ENCODE results near the gene FFAR1.

The FFAR1 gene

DNA sequence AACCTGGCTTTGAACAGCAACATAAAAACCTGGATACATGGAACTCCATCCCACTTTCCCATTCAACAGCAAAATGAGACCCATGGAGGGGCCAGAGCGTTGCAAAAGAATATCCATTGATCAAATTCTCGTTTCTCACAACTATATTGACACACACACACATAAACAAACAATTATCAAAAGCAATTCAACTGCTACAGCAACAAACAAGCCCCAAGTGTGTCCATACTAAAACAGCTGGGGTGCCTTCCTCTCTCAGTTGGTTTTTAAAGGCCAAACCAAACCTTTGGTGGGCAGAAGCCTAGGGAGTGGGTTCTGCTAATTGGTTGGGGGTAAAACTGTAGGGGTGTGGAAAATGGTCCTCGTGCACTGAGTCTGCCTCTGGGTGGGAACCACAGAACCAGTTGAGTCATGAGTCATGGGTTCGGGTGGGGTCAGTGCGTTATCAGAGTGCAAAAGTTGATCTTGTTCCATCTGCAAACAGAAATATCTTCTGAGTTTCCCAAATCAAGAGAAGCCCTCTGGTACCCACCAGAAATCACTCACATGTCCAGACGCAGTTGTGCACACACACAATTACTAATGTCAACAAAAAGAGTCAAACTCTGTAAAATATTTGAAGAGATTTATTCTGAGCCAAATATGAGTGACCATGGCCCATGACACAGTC, 41.6 kb downstream of the FFAR1 start:
- TF ChIP-seq, protein P1, sequence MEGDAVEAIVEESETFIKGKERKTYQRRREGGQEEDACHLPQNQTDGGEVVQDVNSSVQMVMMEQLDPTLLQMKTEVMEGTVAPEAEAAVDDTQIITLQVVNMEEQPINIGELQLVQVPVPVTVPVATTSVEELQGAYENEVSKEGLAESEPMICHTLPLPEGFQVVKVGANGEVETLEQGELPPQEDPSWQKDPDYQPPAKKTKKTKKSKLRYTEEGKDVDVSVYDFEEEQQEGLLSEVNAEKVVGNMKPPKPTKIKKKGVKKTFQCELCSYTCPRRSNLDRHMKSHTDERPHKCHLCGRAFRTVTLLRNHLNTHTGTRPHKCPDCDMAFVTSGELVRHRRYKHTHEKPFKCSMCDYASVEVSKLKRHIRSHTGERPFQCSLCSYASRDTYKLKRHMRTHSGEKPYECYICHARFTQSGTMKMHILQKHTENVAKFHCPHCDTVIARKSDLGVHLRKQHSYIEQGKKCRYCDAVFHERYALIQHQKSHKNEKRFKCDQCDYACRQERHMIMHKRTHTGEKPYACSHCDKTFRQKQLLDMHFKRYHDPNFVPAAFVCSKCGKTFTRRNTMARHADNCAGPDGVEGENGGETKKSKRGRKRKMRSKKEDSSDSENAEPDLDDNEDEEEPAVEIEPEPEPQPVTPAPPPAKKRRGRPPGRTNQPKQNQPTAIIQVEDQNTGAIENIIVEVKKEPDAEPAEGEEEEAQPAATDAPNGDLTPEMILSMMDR (conservative IDR thresholded peaks at IDR 0.05; ENCODE audit: low read length), result no peak
- no peak overlapping the region for H3K4me3 ChIP-seq (ENCODE audit: low read length)
- DNase-seq (ENCODE audit: low read depth), result no peak

DNA sequence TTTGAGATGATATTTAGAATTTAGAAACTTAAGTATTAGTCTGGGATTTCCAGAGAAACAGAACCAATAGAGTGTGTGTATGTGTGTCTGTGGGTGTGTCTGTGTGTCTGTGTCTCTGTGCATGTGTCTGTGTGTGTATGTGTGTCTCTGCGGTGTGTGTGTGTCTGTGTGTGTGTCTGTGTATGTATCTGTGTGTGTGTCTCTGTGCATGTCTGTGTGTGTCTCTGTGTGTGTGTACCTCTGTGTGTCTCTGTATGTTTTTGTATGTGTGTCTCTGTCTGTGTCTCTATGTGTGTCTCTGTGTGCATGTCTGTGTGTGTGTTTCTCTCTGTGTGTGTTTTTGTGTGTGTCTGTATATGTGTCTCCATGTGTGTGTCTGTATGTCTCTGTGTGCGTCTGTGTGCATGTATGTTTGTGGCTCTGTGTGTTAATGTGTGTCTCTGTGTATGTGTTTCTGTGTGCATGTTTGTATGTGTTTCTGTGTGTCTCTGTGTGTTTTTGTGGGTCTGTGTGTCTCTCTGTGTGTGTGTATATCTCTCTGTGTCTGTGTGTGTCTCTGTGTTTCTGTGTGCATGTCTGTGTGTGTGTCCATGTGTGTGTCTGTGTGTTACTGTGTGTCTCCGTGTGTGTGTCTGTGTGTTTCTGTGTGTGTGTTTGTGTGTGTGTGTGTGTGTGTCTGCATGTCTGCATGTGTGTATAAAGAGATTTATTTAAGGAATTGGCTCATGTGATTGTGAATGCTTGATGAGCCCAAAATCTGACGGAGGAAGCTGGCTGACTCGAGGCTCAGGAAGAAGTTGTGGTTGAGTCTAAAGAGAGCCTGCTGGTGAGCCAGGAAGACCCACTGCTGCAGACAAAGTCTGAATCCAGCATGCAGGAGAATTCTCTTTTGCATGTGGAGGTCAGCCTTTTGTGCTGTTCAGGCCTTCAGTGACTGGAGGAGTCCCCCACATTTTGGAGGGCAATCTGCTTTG, 45.3 kb downstream of the FFAR1 start:
- no peak overlapping the region for H3K4me3 ChIP-seq (ENCODE audit: low read length)
- TF ChIP-seq, protein P1 (conservative IDR thresholded peaks at IDR 0.05; ENCODE audit: low read length), result no peak
- no peak for DNase-seq (ENCODE audit: low read depth)

DNA sequence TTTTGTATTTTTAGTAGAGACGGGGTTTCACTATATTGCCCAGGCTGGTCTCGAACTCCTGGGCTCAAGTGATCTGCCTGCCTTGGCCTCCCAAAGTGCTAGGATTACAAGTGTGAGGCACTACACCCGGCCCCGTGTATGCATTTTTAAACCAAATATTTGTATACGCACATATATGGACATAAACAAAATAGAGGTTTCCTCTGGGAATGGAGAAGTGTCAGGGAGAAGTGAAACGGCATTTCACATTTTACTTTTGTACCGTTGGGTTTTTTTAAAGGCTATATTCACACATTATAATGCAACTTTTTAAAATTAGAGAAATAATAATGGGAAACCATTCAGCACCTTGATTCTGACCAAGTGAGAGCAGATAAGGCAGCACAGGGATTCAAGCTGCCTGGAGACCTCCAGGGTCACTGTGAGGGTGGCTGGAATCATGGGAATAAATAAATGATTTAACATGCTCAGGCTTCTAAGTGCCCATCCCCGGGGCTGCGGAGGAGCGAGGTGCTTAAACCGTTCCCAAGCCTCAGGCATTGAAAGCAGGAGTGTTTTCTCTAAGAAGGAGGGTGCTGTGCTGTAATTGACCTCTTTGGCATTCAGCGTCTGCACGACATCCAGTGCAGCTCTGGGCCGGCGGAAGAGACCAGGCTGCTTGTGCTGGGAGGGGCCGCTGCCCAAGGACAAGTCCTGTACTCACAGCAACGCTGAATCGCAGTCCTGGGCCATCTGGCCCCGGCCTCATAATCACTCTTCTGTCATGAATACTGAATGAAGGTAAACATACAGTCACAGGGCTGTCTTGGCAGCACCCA, 47.9 kb downstream of the FFAR1 start:
- TF ChIP-seq, protein P1 (conservative IDR thresholded peaks at IDR 0.05; ENCODE audit: low read length), result no peak
- DNase-seq (ENCODE audit: low read depth), result no peak
- no peak overlapping the region for H3K4me3 ChIP-seq (ENCODE audit: low read length)

DNA sequence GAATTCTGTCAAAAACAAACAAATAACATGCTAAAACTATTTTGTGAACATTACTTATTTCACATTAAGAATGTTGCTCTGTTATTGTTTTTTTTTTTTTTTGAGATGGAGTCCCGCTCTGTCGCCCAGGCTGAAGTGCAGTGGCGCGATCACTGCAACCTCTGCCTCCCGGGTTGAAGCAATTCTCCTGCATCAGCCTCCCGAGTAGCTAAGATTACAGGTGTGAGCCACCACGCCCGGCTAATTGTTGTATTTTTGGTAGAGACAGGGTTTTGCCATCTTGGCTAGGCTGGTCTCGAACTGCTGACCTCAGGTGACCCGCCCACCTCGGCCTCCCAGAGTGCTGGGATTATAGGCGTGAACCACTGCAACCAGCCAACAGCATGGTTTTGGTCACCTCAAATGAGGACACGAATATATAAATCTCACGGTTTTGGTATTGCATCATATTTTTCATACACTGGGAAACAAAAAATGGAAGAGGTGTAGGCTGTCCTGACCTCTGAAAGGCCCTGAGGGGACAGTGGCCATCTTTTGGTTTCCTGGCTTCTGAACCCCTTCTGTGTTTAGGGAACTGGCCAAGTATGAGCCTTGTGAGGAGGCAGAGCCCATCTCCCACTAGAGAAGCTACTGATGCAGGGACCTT, 48.7 kb downstream of the FFAR1 start:
- TF ChIP-seq, protein P1 (conservative IDR thresholded peaks at IDR 0.05; ENCODE audit: low read length), result no peak
- DNase-seq (ENCODE audit: low read depth), result no peak
- H3K4me3 ChIP-seq (ENCODE audit: low read length), result no peak overlapping the region

DNA sequence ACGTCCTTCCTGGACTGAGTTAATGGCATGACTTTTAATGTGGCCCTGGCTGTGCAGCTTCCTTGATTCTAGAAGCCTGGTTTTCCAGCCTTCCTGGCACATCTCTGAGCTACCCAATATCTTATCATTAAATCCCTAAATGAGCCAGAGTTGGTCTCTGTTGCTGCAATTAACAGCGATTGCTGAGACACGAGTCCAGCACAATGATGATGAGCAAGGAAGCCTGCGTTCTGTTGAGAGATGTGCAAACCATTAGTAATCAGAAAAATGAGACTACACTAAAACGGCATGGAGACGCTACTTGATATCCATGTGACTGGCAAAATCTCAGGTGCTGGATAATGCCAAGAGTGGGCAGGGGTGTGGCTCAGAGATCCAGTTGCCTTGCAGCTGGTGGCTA, 49.4 kb downstream of the FFAR1 start:
- H3K4me3 ChIP-seq (ENCODE audit: low read length), result no peak overlapping the region
- TF ChIP-seq, protein P1 (conservative IDR thresholded peaks at IDR 0.05; ENCODE audit: low read length), result no peak

More for the DNA sequence above, 49.4 kb downstream of the FFAR1 start:
- no peak for DNase-seq (ENCODE audit: low read depth)
